Left colon (tissue), 2 donors: ENCODE measurements around the gene RBM39. TPM values are rescaled to one million over a fixed set of nuclear protein-coding genes. Genes with fewer than 3 reads are reported as not detected.
"Not testable (repeated sequence)": the region's sequence is repeated elsewhere in the genome, so short reads cannot be mapped to it uniquely, and the experiment has no call there.

Source experiments
- ATAC-seq: fragments of 200-7000 bp; cut with Tn5 transposase; one replicate; pipeline ENCODE4 v1.9.1; 2020; ENCODE audit warnings: mild to moderate bottlenecking, moderate library complexity
- DNase-seq, 2 donors: peaks; one replicate each; pipeline ENCODE4 v3.0.0-alpha.2; 2020
- intact Hi-C, 2 donors: fragments of 100-400 bp; cut with DNase I in 1 of 2; cut with micrococcal nuclease in 1 of 2; formaldehyde crosslinking; loops; one replicate each; pipeline versions ENCODE4 v1.11.2 to v1.14.0; 2022; cut with DNase I, micrococcal nuclease
- long read RNA-seq: library from polyadenylated mRNA; unstranded; transcript quantifications from one replicate; pipeline ENCODE4 v2.0.0, GENCODE V29; 2021
- total RNA-seq, 2 donors: library from RNA; stranded (reverse); fragmentation: NEBNext Ultra II Directional; extraction: Animal tissue kit (Norgen Biotek cat#: 25700); gene quantifications; one replicate each; pipeline ENCODE4 v1.2.1, GENCODE V29; 2021
- donor health status: DM: no; HTN: no; CAD: no.
- donor health status: DM: yes; HTN: yes; CAD: no.

Gene RBM39
- total RNA-seq = 100 to 1,000 TPM; 221 to 232 TPM
- long read RNA-seq, full-length matches to known transcripts = 92 of 125 reads
- long read RNA-seq, partial matches to known transcripts = 17 of 125 reads
- long read RNA-seq, other reads (novel, unspliced or antisense) = 16 of 125 reads

DNA sequence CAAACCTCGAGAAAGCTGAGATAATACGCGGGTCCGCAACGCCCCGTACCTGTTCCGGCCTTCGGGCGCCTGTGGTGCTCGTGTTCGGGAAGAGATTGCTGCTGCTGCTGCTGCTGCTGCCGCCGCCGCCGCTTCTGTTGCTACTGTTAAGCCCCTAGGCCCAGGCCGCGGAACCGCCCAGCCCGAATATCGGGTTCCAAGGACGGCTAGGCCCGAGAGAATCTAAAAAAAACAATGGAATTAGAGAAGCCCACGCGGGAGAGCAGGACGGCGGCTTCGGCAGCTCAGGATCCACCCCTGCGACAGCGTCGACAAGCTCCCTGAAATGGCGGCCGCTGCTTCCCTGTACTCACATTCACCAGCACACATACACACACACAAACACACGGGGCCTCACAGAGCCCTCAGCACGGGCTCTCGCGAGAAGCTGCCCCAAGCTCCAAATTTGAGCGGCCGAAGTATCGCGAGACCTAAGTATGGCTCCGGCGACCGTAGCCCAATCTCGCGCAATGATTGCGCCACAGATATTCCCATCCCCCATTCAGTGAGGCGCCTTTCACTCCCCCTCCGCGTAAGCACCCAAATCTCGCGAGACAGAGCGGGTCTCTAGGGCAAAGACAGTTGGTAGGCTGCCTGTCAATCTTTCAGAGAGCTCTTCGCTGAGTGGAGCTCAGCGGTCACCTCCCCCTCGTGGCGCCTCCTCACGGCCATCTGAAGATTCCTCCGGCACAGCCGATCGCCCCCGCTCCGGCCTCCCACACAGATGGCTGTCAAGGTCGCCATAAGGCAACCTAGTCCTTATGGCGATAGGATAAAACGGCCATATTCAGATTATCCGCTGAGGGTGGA is at the start of gene RBM39:
Gene RBM39, minus strand, starts transcription at position 369 of the 849 bp plus-strand sequence. CDS start 1,386 bp downstream, outside the sequence.
- DNase-seq = peak; percentile 99 to 100
- intact Hi-C loops = loop anchor here in 1 of 2 donors (5.0 kb wide), 1 partner anchor 140 kb away; no protein-coding TSS in a partner anchor
- peak; percentile 87 for ATAC-seq

DNA sequence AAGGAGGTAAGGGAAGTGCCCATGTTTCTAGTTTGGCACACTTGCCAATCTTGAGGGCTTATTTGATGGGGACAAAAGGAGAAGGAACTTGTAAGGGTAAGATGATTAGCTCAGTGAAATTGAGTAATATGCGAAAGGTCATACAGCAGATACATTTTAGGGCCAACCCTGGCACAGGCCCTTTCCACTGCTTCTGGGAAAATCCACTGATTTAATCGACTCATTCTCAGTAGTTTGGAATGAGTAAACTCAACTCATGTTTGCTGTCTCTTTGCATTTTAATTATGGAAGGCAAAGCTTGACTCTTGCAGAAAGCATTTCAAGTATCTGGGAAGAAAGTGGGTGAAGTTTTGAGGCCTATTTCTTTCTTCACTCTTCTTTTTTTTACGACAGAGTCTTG is 49.8 kb upstream of the RBM39 start:
- ATAC-seq (no peak), DNase-seq (no peak)
- intact Hi-C loops = no loop called here

DNA sequence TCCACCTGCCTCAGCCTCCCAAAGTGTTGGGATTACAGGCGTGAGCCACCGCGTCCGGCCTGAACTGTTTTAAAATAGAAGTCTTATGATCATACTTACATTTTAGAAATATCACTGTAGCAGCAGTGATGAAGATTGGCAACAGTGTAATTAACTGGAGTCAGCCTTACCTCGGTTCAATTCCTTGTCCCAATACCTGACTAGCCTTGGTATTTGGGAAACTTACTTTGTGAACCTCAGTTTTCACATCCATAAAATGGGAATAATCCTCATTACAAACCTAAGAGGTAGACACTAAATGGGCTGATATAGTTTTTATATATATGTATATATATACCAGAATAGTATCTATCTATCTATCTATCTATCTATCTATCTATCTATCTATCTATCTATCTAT is 49.0 kb upstream of the RBM39 start:
- ATAC-seq (no peak), DNase-seq (no peak)
- intact Hi-C loops = no loop called here

DNA sequence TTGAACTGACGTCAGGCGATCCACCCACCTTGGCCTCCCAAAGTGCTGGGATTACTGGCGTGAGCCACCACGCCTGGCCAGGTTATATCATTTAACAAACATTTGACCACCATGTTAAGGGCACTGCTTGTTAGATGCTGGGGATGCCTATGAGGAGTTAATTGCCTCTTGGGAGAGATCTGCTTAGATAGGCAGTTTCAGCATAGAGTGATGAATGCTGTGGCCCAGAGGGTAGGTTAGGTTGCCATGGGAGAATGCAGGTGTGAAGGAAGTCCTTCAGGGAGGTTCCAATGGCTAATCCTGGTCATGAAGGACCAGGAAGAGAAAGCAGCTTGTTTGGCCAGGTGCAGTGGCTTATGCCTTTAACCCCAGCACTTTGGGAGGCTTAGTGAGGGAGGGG is 46.7 kb upstream of the RBM39 start:
- ATAC-seq (no peak), DNase-seq (no peak)
- intact Hi-C loops = no loop called here

DNA sequence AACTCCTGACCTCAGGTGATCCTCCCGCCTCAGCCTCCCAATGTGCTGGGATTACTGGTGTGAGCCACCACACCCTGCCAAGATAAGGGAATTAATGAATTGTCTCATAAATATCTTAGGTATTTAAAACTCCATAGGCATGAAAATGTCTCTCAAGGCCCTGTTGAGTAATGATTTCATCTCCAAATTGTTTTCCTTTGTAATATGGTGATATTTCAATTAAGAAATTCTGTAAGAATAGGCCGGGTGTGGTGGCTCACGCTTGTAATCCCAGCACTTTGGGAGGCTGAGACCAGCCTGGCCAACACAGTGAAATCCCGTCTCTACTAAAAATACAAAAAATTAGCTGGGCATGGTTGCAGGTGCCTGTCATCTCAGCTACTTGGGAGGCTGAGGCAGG is 43.5 kb upstream of the RBM39 start:
- ATAC-seq, intact Hi-C loops, DNase-seq: not testable (repeated sequence)

DNA sequence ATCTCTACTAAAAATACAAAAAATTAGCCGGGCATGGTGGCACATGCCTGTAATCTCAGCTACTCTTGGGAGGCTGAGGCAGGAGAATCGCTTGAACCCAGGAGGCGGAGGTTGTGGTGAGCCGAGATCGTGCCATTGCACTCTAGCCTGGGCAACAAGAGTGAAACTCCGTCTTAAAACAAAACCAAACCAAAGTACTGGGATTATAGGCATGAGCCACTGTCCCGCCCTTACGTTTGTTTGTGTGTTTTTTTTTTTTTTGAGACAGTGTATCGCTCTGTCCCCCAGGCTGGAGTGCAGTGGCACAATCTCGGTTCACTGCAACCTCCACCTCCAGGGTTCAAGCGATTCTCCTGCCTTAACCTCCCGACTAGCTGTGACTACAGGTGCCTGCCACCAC is 41.8 kb upstream of the RBM39 start:
- ATAC-seq, DNase-seq, intact Hi-C loops: not testable (repeated sequence)

DNA sequence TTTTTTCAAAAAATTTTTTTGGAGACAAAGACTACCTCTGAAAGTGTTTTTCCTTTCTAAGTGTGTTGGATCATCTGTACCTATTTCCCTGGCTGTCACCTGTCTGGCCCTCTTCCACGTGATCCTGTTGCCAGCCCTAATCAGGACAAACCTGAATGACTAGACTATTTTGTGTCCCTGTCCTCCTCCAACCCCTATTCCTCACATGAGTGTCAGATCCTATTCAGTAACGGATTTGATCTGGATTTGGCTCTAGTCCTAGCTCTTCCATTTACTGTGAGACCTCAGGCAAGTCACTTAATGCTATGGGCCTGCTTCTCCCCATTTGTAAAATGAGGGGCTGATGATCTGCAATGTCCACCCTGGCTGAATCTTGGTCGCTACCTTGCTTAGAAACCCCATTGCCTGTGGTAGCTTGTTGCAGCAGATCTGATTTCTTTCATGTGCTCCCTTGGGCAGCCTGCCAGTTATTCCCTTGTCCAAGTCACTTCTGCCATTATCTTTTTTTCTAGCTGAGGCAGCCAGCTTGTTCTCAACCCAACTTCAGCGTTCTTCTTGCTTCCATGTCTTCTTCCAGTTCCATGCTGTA is 34.5 kb upstream of the RBM39 start:
- intact Hi-C loops = no loop called here
- DNase-seq = peak; percentile 35 to 62
- ATAC-seq = no peak

DNA sequence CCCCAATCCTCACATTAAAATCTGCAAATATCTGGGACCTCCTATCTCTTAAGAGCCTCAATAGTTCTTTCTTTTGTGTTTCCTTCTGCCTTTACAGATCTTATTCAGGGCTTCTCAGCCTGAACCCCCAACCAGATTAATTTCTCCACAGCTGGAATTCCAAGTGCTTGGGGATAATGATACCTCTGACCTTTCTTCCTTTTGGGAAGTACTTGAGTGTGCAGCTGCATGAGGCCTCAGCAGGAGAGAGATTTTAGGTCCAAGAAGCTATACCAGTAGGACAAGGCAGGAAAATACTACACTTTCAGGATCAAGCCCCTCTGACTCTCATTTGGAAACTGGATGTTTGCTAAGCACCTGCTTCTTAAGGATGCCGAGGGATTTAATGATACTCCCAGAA is 32.3 kb upstream of the RBM39 start:
- DNase-seq (no peak), ATAC-seq (no peak)
- intact Hi-C loops = no loop called here

DNA sequence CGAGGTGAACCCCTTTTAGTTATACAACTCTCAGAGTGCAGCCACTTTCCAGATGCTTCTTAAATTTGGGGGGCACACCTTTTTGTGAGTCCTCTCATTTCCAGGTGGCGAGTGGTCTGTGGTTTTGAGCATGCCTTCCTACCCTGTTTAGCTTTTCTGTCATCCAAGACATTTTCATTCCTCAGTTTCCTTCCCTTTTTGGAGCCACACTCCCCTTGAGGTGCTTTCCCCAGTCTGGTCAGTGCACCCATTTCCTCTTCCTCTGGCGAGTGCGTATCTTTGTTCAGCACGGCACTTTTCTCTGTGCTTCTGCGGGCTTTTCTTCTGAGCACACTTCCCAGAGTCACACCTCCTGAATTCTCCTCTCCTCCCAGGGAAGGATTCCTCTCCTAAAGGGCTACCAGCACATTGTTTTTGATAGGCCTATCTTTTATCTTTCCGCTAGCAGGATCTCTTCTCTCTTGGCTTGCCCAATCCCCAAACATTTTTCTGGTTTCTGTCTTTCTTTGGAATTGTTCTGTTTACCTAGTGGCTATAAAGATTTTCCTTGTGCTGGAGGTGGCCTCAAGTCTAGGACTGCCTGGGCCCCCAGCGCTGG is 31.2 kb upstream of the RBM39 start:
- intact Hi-C loops = no loop called here
- ATAC-seq = peak; percentile 16
- peak; percentile 24 to 43 for DNase-seq

DNA sequence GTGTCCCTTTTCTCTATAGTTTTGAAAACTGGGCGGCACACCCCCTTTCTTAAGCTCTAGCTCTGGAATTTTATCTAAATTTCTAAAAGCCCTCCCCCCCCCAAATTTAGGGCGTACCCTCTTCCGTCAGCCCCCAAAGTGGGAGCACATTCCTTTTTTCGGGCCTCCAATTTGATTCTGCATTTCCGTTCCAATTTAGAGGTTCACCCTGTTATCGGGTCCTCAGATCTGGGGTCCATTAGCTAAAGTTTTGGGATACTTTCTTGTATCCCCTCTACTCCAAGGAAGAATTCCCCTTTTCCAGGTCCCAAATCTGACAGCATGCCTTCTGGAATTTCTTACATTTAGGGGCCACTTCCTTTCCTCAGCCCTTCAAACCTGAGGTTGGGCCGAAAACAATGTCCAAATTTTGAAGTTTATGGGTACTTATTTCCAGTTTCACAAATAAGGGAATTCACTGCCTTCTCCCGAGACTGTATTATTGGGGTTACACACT is 30.6 kb upstream of the RBM39 start:
- intact Hi-C loops = no loop called here
- ATAC-seq (no peak), DNase-seq (no peak)

DNA sequence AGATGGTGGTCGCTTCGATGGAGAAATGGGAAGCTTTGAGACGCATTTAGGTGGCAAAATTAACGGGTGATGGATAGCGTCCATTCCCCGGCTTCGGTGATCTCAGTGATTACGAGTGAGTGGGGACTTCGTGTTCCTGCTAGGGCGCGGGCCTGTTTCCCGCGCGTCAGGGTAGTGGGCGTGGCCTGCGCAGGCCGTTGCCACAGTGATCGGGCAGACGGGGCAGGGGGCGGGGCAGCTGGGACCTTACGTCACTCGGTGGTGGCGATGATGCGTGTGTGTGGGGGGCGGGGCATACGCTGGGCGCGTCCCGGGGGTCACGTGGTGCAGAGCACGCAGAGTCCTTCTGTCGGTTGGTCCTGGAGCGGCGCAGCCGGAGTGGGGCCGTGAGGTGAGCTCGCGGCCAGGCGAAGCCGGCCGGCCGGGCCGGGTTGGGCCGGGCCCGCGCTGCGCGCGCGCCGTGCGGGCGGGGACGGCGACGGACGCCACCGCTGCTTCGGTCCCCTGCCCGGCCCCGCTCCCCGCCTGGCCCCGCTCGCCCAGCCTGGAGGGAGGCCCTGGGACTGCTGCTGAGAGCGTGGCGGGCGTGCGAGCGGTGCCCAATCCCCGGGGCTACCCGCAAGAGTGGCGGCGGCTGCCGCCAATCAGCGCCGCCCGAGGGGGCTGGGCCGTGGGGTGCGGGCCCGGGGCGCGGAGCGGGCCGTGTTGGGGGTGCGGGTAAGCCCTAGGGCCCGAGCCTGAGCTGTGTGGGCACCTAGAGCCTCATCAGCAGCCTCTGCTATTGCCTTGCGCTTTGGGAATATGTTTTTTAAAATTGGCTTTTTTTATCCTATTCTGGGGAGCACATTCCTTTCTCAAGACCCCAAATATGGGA is 29.9 kb upstream of the RBM39 start, which contains the start of gene PHF20:
Gene PHF20, plus strand, starts transcription at position 327 of the 874 bp plus-strand sequence. CDS start 29,508 bp downstream, outside the sequence.
- DNase-seq (peak; percentile 99 to 100), ATAC-seq (peak; percentile 91)
- intact Hi-C loops = no loop called here

DNA sequence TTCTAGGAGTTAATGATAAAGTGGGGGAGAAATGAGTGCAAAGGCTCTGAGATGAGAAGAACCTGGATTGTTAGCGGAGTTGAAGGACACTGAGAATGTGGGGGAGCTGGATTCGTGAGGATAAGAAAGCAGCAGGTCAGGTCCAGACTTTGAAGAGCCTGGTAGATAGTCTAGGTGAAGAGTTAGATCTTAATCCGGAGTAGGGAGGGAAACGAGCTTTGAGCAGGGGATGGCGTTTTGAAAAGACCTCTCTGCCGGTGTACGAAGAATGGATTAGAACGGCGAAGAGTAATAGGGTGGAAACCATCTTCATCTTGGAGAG is 29.3 kb upstream of the RBM39 start:
- DNase-seq = no peak
- intact Hi-C loops = no loop called here
- ATAC-seq = no peak

DNA sequence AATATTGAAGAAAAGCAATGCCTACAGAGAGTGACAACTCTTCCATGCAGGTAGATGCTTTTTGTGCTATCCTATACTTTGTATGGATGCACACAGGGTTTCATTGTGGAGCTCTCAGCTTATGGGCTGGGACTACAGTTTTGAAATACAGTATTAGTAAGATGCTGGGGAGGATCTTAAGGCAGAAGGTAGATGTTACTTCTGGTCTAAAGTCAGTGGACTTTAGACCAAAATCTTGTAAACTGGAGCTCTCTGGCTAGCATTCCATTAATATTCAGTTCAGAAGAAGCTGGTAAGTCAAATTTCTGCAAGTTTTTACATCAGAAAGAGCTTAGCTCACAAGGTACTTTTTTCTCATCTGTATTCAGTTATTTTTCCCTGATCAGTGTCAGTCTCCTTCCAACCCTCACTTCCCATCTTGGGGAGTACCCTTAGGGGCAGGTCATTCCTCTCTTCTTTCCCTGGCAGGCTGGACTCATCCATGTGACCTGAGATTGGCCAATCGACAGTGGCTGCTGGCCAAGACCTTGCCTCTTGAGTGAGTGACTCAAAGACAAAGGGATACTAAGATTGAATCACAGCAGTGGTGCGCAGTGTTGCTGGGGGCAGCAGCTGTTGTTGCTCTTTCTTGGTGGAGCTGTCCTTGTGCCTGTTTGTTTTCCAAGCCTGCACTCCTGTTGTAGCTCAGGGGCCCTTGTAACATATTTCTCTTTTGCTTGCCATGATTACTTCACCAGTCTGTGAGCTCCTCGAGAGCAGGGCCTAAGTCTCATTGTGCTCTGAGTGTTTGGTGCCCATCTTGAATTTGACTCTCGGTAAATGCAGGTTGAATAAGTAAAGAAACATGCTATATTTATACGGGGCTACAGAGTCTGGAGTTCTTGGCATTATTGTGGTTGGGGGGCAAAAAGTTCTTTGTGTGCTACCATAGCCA is 26.9 kb upstream of the RBM39 start:
- peak; percentile 73 to 88 for DNase-seq
- no peak for ATAC-seq
- intact Hi-C loops = no loop called here

DNA sequence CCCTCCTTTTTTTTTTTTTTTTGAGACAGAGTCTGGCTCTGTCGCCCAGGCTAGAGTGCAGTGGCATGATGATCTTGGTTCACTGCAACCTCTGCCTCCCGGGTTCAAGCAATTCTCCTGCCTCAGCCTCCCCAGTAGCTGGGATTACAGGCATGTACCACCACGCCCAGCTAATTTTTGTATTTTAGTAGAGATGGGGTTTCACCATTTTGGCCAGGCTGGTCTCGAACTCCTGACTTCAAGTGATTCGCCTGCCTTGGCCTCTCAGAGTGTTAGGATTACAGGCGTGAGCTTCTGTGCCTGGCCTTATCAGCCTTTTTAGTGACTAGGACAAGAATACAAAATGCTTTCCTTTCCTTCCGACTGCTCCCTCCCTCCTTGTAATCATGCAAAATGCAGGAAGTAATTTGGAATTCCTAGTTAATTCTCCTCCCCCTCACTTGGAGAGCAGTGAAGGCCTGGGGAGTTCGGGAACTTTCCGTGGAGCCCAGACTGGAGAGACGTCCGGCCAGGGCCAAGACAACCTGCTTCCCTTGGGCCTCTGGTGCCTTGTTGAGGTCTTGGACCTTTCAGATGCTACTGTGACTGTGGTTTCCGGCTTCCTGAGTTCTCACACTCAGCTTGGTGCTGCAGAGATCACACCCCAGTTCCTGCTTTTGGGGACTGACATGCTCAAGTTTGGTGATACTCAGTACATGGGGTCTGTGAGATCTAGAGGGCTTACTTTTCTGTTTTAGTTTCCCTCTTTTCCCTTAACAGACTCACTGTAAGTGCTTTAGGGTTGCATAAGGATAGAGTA is 25.8 kb upstream of the RBM39 start:
- intact Hi-C loops = no loop called here
- ATAC-seq (no peak), DNase-seq (peak; percentile 54 to 67)

DNA sequence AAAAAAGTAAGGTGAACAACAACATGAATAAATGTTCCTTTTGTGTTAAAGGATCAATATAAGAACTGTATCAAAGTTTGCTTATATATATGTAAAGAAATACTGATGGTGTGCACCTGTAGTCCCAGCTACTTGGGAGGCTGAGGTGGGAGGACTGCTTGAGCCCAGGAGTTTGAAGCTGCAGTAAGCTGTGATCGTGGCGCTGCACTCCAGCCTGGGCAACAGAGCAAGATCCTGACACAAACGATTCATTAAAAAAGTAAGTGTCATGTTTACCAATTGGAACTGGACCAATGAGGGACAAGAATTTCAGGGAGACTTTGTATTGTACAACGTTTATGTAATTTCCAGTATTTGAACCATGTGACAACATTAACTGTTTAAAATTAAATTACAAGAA is 24.8 kb upstream of the RBM39 start:
- intact Hi-C loops = no loop called here
- ATAC-seq = no peak
- DNase-seq = no peak

DNA sequence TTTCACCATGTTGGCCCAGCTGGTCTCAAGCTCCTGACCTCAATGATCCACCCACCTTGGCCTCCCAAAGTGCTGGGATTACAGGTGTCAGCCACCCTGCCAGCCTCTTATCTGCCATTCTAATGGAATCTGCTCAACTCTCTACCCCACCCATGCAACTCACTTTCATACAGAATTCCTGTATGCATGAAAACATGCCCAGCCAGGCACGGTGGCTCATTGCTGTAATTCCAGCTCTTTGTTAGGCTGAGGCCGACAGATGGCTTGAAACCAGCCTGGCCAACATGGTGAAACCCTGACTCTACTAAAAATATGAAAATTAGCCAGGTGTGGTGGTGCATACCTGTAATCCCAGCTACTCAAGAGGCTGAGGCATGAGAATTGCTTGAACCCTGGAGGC is 22.9 kb upstream of the RBM39 start:
- DNase-seq, intact Hi-C loops, ATAC-seq: not testable (repeated sequence)

DNA sequence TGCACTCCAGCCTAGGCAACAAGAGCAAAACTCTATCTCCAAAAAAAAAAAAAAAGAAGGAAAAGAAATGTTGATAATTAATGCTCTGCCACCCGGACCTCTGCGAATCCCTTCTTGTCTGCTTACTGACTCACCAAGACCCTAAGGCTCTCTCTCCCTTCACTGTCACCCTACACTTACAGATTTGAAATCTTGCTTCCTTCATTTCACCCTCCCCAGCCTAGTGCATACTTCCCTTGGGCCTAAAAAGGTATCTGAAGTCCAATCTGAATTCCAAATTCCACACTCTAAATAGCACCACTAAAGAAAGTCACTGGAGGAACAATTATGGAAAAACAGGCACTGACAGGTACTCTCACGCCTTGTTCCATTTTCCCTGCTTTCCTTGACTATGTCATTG is 20.4 kb upstream of the RBM39 start:
- DNase-seq (no peak), ATAC-seq (no peak)
- intact Hi-C loops = no loop called here
